ENCODE measurements around the gene CNTN4.

The CNTN4 gene

GRCh38 chr3:2823031-2823430 lies 724.4 kb downstream of the CNTN4 start:
- no peak for TF ChIP-seq CTCF (IDR thresholded peaks at IDR 0.05; ENCODE audit: borderline replicate concordance, control extremely low read depth, extremely low read depth, insufficient read depth, missing control alignments)
- DNase-seq (ENCODE audit: low spot score): no peak
- in situ Hi-C loops (cut with MboI; ENCODE audit: low sequenced_read_pairs, unreplicated experiment): no loop called here

- TF ChIP-seq CTCF (IDR thresholded peaks at IDR 0.05; ENCODE audit: borderline replicate concordance, control extremely low read depth, extremely low read depth, insufficient read depth, missing control alignments): no peak
- no peak for DNase-seq (ENCODE audit: low spot score)
- in situ Hi-C loops (cut with MboI; ENCODE audit: low sequenced_read_pairs, unreplicated experiment): no loop called here
Observed at GRCh38 chr3:2823437-2824211, 725.0 kb downstream of the CNTN4 start.

- no peak for DNase-seq (ENCODE audit: low spot score)
- no peak for TF ChIP-seq CTCF (IDR thresholded peaks at IDR 0.05; ENCODE audit: borderline replicate concordance, control extremely low read depth, extremely low read depth, insufficient read depth, missing control alignments)
- in situ Hi-C loops (cut with MboI; ENCODE audit: low sequenced_read_pairs, unreplicated experiment): no loop called here
Observed at GRCh38 chr3:2826036-2826435, 727.4 kb downstream of the CNTN4 start.

- in situ Hi-C loops (cut with MboI; ENCODE audit: low sequenced_read_pairs, unreplicated experiment): no loop called here
- TF ChIP-seq CTCF (IDR thresholded peaks at IDR 0.05; ENCODE audit: borderline replicate concordance, control extremely low read depth, extremely low read depth, insufficient read depth, missing control alignments): no peak
- DNase-seq (ENCODE audit: low spot score): no peak
Observed at GRCh38 chr3:2826453-2826852, 727.8 kb downstream of the CNTN4 start.

- no peak for TF ChIP-seq CTCF (IDR thresholded peaks at IDR 0.05; ENCODE audit: borderline replicate concordance, control extremely low read depth, extremely low read depth, insufficient read depth, missing control alignments)
- in situ Hi-C loops (cut with MboI; ENCODE audit: low sequenced_read_pairs, unreplicated experiment): no loop called here
- DNase-seq (ENCODE audit: low spot score): no peak
Observed at GRCh38 chr3:2837239-2837638, 738.6 kb downstream of the CNTN4 start.

GRCh38 chr3:2837910-2838309 lies 739.2 kb downstream of the CNTN4 start:
- in situ Hi-C loops (cut with MboI; ENCODE audit: low sequenced_read_pairs, unreplicated experiment): no loop called here
- no peak for TF ChIP-seq CTCF (IDR thresholded peaks at IDR 0.05; ENCODE audit: borderline replicate concordance, control extremely low read depth, extremely low read depth, insufficient read depth, missing control alignments)
- DNase-seq (ENCODE audit: low spot score): no peak
